GM12878 (cell line): ENCODE data around the gene NAMPT. TPM values are rescaled to one million over a fixed set of nuclear protein-coding genes. Genes with fewer than 3 reads are reported as not detected.
A peak's percentile ranks its signal among the peaks of the same experiment; 100 is the strongest.

ENCODE experiments used
- ASH2L ChIP-seq: fragments of 300-600, 200-600 bp; sonication (generic); IDR thresholded peaks from 2 replicates; pipeline ENCODE4 v1.6.1; 2017; ENCODE audit warnings: low read depth, mild to moderate bottlenecking, borderline replicate concordance
- BACH1 ChIP-seq: fragments of 450-650 bp; IDR thresholded peaks from 2 replicates; pipeline ENCODE4 v1.6.1; 2017; ENCODE audit warnings: mild to moderate bottlenecking, borderline replicate concordance
- BCL3 ChIP-seq: IDR thresholded peaks from 2 replicates; pipeline ENCODE4 v1.6.1; 2011; ENCODE audit warnings: borderline replicate concordance, low read depth, mild to moderate bottlenecking, moderate library complexity, low read length; ENCODE audit not compliant: insufficient read depth, poor library complexity, severe bottlenecking
- ESRRA ChIP-seq: IDR thresholded peaks from 2 replicates; pipeline ENCODE4 v1.6.1; 2012; ENCODE audit warnings: mild to moderate bottlenecking, low read length, improper control_type of control experiment
- GABPA ChIP-seq: IDR thresholded peaks from 2 replicates; pipeline ENCODE4 v1.6.1; 2014; ENCODE audit warnings: antibody characterized with exemption, low read depth, mild to moderate bottlenecking, inconsistent platforms
- GATAD2B ChIP-seq: fragments of 450-650 bp; conservative IDR thresholded peaks from 2 replicates; pipeline ENCODE4 v1.6.1; 2017; ENCODE audit warnings: low read depth, mild to moderate bottlenecking, moderate library complexity
- MEF2B ChIP-seq: fragments of 450-650 bp; IDR thresholded peaks from 2 replicates; pipeline ENCODE4 v1.6.1; 2018; ENCODE audit warnings: mild to moderate bottlenecking, moderate library complexity; ENCODE audit not compliant: partially characterized antibody, poor library complexity, severe bottlenecking
- MYB ChIP-seq: fragments of 150-350 bp; IDR thresholded peaks from 2 replicates; pipeline ENCODE4 v1.6.1; 2014; ENCODE audit warnings: mild to moderate bottlenecking, low read depth, low read length, borderline replicate concordance
- NBN ChIP-seq: fragments of 450-650 bp; IDR thresholded peaks from 2 replicates; pipeline ENCODE4 v1.6.1; 2016
- NKRF ChIP-seq: fragments of 450-650 bp; conservative IDR thresholded peaks from 2 replicates; pipeline ENCODE4 v1.6.1; 2017; ENCODE audit warnings: mild to moderate bottlenecking, moderate library complexity
- PAX5 ChIP-seq: IDR thresholded peaks from 2 replicates; pipeline ENCODE4 v1.6.1; 2011; ENCODE audit warnings: low read depth, low read length, borderline replicate concordance
- PKNOX1 ChIP-seq: fragments of 450-650 bp; IDR thresholded peaks from 2 replicates; pipeline ENCODE4 v1.6.1; 2016; ENCODE audit warnings: mild to moderate bottlenecking
- SREBF1 ChIP-seq: IDR thresholded peaks from 2 replicates; pipeline ENCODE4 v1.6.1; 2012; ENCODE audit warnings: mild to moderate bottlenecking, low read length
- SREBF2 ChIP-seq: IDR thresholded peaks from 2 replicates; pipeline ENCODE4 v1.6.1; 2012; ENCODE audit warnings: mild to moderate bottlenecking, low read length
- SRF ChIP-seq, 2 experiments: IDR thresholded peaks; 2 replicates each; pipeline ENCODE4 v1.6.1; 2011; ENCODE audit warnings: low read depth in 2 of 2, low read length in 2 of 2, mild to moderate bottlenecking in 1 of 2, moderate library complexity in 1 of 2
- TBL1XR1 ChIP-seq: IDR thresholded peaks from 2 replicates; pipeline ENCODE4 v1.6.1; 2012; ENCODE audit warnings: low read depth, low read length, improper control_type of control experiment
- YBX1 ChIP-seq: fragments of 450-650 bp; IDR thresholded peaks from 2 replicates; pipeline ENCODE4 v1.6.1; 2016; ENCODE audit warnings: antibody characterized with exemption
- ZBTB33 ChIP-seq: fragments of 450-650 bp; IDR thresholded peaks from 2 replicates; pipeline ENCODE4 v1.6.1; 2017; ENCODE audit warnings: mild to moderate bottlenecking
- ZNF687 ChIP-seq: fragments of 450-650 bp; IDR thresholded peaks from 2 replicates; pipeline ENCODE4 v1.6.1; 2017; ENCODE audit warnings: mild to moderate bottlenecking, moderate library complexity
- polyA plus RNA-seq, 11 experiments: library from polyadenylated mRNA; depleted of rRNA in 4 of 11; unstranded in 6 of 11; stranded (reverse) in 5 of 11; fragments of >200 nt; fragmentation: Nextera tagmentation in 4 of 11; fragmentation: Illumina TruSeq in 1 of 11; extraction: Ambion mirVana in 4 of 11; extraction: Trizol in 1 of 11; gene quantifications; 1 replicate in 1 of 11; 2 replicates in 10 of 11; pipeline versions ENCODE4 v1.2.1 to v1.2.3, GENCODE V29; 2011 to 2016; ENCODE audit warnings: inconsistent platforms in 2 of 11, missing spikeins in 2 of 11, low read depth in 1 of 11
- total RNA-seq, 4 experiments: library from RNA; depleted of rRNA in 3 of 4; stranded (reverse); fragments of >200 nt in 3 of 4; fragmentation: Illumina TruSeq in 1 of 4; extraction: Trizol in 1 of 4; gene quantifications; 2 replicates each; pipeline versions ENCODE4 v1.2.1 to v1.2.3, GENCODE V29; 2013 to 2021

Gene NAMPT
- total and polyA plus RNA-seq, 10 of the 15 experiments (the other 5 are each of a cell fraction or from before 2014, with no cell fraction given) = 28.3 to 173 (median 75.0) TPM

GRCh38 chr7:106285051-106285854, 470 bp upstream of the NAMPT start (continued):
- no peak for TF ChIP-seq ASH2L
- no peak for TF ChIP-seq ZBTB33
- no peak for TF ChIP-seq MEF2B
- TF ChIP-seq PKNOX1 = peak; percentile 63
- TF ChIP-seq GABPA = no peak
- TF ChIP-seq PAX5 = peak; percentile 86
- 0 out of 2 replicates have a peak, but pooled peaks have one; percentile 4 for TF ChIP-seq SREBF1
- no peak for TF ChIP-seq SRF (IDR thresholded peaks at IDR 0.05; ENCODE audit: low read depth in 2 of 2, low read length in 2 of 2)
- 0 out of 2 replicates have a peak, but pooled peaks have one; percentile 58 for TF ChIP-seq MYB
- peak; percentile 80 for TF ChIP-seq NBN
- peak; percentile 81; the same call in 1 of the 2 replicates for TF ChIP-seq BACH1
- TF ChIP-seq BCL3 = peak; percentile 53
- TF ChIP-seq YBX1 = no peak
- peak; percentile 49; the same call in 1 of the 2 replicates for TF ChIP-seq SREBF2
- TF ChIP-seq TBL1XR1 = peak; percentile 56; the same call in 1 of the 2 replicates
- 0 out of 2 replicates have a peak, but pooled peaks have one; percentile 2 for TF ChIP-seq ZNF687
- peak; percentile 41; the same call in 1 of the 2 replicates for TF ChIP-seq GATAD2B
- peak; percentile 65 for TF ChIP-seq NKRF
- no peak for TF ChIP-seq ESRRA
